CD8-positive, alpha-beta memory T cell (primary cell): ENCODE results near the gene CLDN5. TPM values are rescaled to one million over a fixed set of nuclear protein-coding genes. Genes with fewer than 3 reads are reported as not detected.

ENCODE experiments used
- CTCF ChIA-PET: fragments of 350-600 bp; sonication (Branson Sonifier 250); formaldehyde crosslinking; loops from one replicate; lab custom pipeline; 2021; ENCODE audit warnings: antibody characterized with exemption; lab: Charles Lee
- POLR2A ChIA-PET: fragments of 350-600 bp; sonication (Branson Sonifier 250); formaldehyde crosslinking; loops from one replicate; lab custom pipeline; 2021; ENCODE audit warnings: antibody characterized with exemption; lab: Charles Lee
- DNase-seq, 5 donors: peaks; one replicate each; pipeline versions ENCODE4 v3.0.0 to v3.0.0-alpha.2; 2020 to 2022; ENCODE audit warnings: mixed read lengths in 1 of 5
- H3K27ac ChIP-seq: one replicate; pipeline ENCODE4 v1.7.0; 2013; ENCODE audit warnings: low read depth, mild to moderate bottlenecking, low read length, moderate library complexity
- H3K27me3 ChIP-seq: 2 replicates; pipeline ENCODE4 v1.7.0; 2013; ENCODE audit warnings: low read length, mild to moderate bottlenecking; ENCODE audit not compliant: insufficient read depth, poor library complexity, severe bottlenecking
- H3K36me3 ChIP-seq: 2 replicates; pipeline ENCODE4 v1.7.0; 2013; ENCODE audit warnings: mild to moderate bottlenecking, low read length, moderate library complexity; ENCODE audit not compliant: insufficient read depth
- H3K4me1 ChIP-seq: 2 replicates; pipeline ENCODE4 v1.7.0; 2013; ENCODE audit warnings: mild to moderate bottlenecking, low read length, moderate library complexity; ENCODE audit not compliant: insufficient read depth
- H3K4me3 ChIP-seq: 2 replicates; pipeline ENCODE4 v1.7.0; 2013; ENCODE audit warnings: mild to moderate bottlenecking, low read length
- H3K9me3 ChIP-seq: 2 replicates; pipeline ENCODE4 v1.7.0; 2013; ENCODE audit warnings: mild to moderate bottlenecking, low read length
- H3K27ac Mint-ChIP-seq, 8 donors: one replicate each; pipeline ENCODE4 v1.8.0; 2020 to 2021; ENCODE audit warnings: mixed read lengths in 8 of 8, mild to moderate bottlenecking in 6 of 8, inconsistent platforms in 3 of 8, moderate library complexity in 3 of 8
- H3K27me3 Mint-ChIP-seq, 2 donors: one replicate each; pipeline ENCODE4 v1.8.0; 2020 to 2021; ENCODE audit warnings: mixed read lengths in 2 of 2, mild to moderate bottlenecking in 1 of 2, moderate library complexity in 1 of 2
- H3K36me3 Mint-ChIP-seq, 3 donors: one replicate each; pipeline ENCODE4 v1.8.0; 2020 to 2021; ENCODE audit warnings: mixed read lengths in 3 of 3, inconsistent platforms in 1 of 3, mild to moderate bottlenecking in 1 of 3
- H3K4me1 Mint-ChIP-seq, 3 donors: one replicate each; pipeline ENCODE4 v1.8.0; 2020 to 2021; ENCODE audit warnings: mixed read lengths in 3 of 3, inconsistent platforms in 1 of 3, mild to moderate bottlenecking in 1 of 3
- H3K4me3 Mint-ChIP-seq, 7 donors: one replicate each; pipeline ENCODE4 v1.8.0; 2020 to 2021; ENCODE audit warnings: mixed read lengths in 7 of 7, mild to moderate bottlenecking in 6 of 7, moderate library complexity in 4 of 7, inconsistent platforms in 2 of 7
- H3K9me3 Mint-ChIP-seq, 5 donors: one replicate each; pipeline ENCODE4 v1.8.0; 2020 to 2022; ENCODE audit warnings: mixed read lengths in 5 of 5, mild to moderate bottlenecking in 3 of 5, moderate library complexity in 2 of 5, inconsistent platforms in 1 of 5
- polyA plus RNA-seq: library from polyadenylated mRNA; unstranded; fragments of 300-500 nt; fragmentation: Illumina TruSeq; gene quantifications from one replicate; pipeline ENCODE4 v1.2.3, GENCODE V29; 2021
- total RNA-seq, 2 experiments: library from RNA; stranded (reverse); gene quantifications; one replicate each; pipeline ENCODE4 v1.2.3, GENCODE V29; 2021

The CLDN5 gene
- total and polyA plus RNA-seq, 3 experiments from 2014 or later: not detected

DNA sequence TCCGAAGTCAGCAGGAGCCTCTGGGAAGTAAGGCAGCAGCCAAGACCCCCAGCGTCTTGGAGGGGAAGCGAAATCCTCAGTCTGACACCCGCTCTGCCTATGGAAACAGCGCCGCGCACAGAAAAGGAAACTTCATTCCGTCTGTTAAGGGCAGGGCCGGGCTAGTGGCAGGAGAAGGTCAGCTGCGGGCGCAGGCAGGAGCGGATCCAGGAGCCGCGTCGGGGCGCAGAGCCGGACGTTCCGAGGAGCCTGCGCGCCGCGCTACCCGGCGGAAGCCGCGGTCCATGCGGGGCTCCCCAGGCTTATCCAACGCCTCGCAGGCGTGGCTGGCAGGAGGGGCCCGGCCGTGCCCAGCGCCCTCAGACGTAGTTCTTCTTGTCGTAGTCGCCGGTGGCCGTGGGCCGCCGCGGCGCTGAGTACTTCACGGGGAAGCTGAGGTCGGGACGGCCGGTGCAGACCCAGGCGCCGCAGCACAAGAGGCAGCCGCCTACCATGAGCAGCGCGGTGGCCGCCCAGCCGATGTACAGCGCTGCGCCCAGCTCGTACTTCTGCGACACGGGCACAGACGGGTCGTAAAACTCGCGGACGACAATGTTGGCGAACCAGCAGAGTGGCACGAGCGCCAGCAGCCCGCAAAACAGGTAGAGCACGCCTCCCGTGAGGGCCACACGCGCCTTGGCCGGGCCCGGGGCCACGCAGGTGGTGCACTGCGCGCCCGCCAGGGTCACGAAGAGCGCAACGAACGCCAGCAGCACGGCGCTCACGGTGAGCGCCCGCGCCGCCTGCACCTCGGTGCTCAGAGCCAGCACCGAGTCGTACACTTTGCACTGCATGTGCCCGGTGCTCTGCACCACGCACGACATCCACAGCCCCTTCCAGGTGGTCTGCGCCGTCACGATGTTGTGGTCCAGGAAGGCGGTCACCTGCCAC is 705 bp downstream of the CLDN5 start:
- peaks cover 7% of the 10 kb centered on the region for H3K27me3 ChIP-seq
- H3K4me1 ChIP-seq: no peaks in the 10 kb centered on the region
- Mint-ChIP-seq H3K27ac (no peak overlapping the region), H3K4me1 (peaks cover 0 to 7% (median 2%) of the 10 kb centered on the region in 3 donors), H3K36me3 (no peaks in the 10 kb centered on the region), H3K4me3 (peak overlapping the region in 2 of 7 donors; percentile 13 to 47), H3K27me3 (peaks cover 12 to 32% of the 10 kb centered on the region in 2 donors), H3K9me3 (no peaks in the 10 kb centered on the region)
- no peak overlapping the region for H3K27ac ChIP-seq
- CTCF ChIA-PET: no interaction called here
- no peaks in the 10 kb centered on the region for H3K9me3 ChIP-seq
- H3K36me3 ChIP-seq: no peaks in the 10 kb centered on the region
- no peak for DNase-seq
- POLR2A ChIA-PET: no interaction called here
- peak overlapping the region; percentile 32 for H3K4me3 ChIP-seq

DNA sequence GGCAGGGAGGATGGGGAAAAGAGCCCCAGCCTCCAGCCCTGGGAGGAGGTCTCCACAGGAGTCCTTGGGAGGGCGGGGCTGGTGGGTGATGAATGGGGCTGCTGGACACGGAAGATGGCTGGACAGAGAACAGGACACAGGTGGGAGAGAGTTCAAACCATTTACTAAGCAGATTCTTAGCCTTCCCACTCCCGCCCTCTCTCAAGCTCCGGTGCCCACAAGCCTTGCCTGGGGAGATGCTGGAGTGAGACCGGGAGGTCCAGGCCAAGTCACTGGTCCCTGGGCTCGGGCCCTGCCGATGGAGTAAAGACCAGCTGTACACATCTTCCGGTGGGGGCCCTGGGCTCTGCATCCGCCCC is 1.4 kb downstream of the CLDN5 start:
- H3K27me3 Mint-ChIP-seq: peaks cover 9 to 32% of the 10 kb centered on the region in 2 donors
- no peak overlapping the region for H3K27ac Mint-ChIP-seq
- no peaks in the 10 kb centered on the region for H3K36me3 Mint-ChIP-seq
- Histone ChIP-seq H3K4me1 (no peaks in the 10 kb centered on the region), H3K9me3 (no peaks in the 10 kb centered on the region), H3K27me3 (peaks cover 7% of the 10 kb centered on the region), H3K36me3 (no peaks in the 10 kb centered on the region), H3K27ac (no peak overlapping the region), H3K4me3 (no peak overlapping the region)
- no peaks in the 10 kb centered on the region for H3K9me3 Mint-ChIP-seq
- no peak overlapping the region for H3K4me3 Mint-ChIP-seq
- peaks cover 0 to 7% (median 2%) of the 10 kb centered on the region in 3 donors for H3K4me1 Mint-ChIP-seq
- ChIA-PET CTCF (no interaction called here), POLR2A (no interaction called here)
- no peak for DNase-seq

DNA sequence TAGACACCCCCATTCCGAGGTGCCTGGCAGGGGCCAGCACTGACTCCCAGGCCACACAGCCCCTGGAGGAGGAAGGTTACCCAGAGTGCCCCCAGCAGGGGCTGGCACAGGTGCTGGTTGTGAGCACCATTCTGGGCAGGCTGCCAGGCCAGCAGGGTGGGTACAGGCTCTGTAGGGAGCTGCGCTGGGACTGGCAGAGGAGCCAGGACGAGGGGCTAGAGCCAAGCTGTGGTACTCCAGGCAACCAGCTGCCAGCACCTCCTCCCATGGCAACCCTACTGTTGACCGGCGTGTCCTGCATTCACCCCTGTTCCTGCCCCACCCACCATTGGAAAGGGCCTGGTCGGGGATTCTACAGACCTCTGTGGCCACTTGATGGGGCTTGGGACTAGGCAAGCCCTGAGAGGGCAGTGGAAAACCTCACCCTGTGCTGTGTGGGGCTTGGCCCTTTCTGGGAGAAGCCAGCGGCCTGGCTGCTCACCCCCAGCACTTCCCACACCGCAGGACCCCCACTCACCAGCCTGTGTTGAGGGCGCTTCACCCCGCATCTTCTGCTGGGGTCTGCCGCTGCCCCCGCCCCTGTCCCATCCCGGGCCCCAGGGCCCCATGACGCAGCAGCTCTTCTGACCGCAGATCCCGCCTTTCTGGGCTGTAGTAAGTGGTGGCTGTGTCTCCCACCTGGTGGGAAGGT is 1.9 kb downstream of the CLDN5 start:
- POLR2A ChIA-PET: no interaction called here
- CTCF ChIA-PET: no interaction called here
- H3K36me3 Mint-ChIP-seq: no peaks in the 10 kb centered on the region

DNA sequence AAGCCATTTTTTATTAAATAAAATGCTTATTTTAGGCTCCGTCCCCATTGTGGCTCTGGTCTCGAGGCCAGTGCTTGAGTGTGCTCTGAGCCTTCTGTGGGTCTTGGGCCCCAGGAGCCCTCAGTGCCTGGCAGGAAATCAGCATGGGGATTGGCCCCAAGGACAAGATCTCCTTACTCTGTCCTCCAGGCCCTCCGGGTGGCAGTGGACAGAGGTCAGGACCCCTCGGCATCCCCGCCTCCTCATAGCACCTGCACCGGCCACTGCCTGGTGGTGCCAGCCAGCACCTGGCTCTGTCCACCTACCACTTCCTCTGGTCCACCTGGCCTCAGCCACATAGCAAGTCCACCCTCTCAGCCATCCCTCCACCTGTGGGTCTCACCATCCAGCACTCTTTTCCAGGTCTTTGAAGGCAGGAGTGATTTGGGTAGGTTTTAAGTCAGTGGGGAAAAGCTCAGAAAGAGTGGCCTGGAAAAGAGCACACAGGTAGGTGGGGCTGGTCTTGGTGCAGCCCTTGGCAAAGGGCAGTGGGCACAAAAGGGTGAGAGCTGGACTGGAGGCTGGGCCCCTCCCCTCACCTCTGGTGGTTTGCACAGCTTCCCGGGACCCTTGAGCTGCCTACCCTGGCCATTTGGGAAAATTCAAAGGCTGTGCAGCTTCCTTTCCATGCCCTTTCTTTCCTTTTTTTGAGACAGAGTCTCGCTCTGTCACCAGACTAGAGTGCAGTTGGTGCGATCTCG is 3.5 kb downstream of the CLDN5 start:
- CTCF ChIA-PET: no interaction called here
- no peaks in the 10 kb centered on the region for H3K9me3 Mint-ChIP-seq
- Histone ChIP-seq H3K4me3 (no peak overlapping the region), H3K27ac (no peak overlapping the region), H3K27me3 (peaks cover 3% of the 10 kb centered on the region), H3K4me1 (no peaks in the 10 kb centered on the region), H3K36me3 (no peaks in the 10 kb centered on the region), H3K9me3 (no peaks in the 10 kb centered on the region)
- no peak for DNase-seq
- H3K36me3 Mint-ChIP-seq: no peaks in the 10 kb centered on the region
- POLR2A ChIA-PET: no interaction called here
- peaks cover 0 to 7% (median 2%) of the 10 kb centered on the region in 3 donors for H3K4me1 Mint-ChIP-seq
- H3K4me3 Mint-ChIP-seq: no peak overlapping the region
- peaks cover 2 to 14% of the 10 kb centered on the region in 2 donors for H3K27me3 Mint-ChIP-seq
- no peak overlapping the region for H3K27ac Mint-ChIP-seq

More for the DNA sequence above, 1.9 kb downstream of the CLDN5 start:
- H3K27me3 ChIP-seq: peaks cover 7% of the 10 kb centered on the region
- H3K27ac ChIP-seq: no peak overlapping the region
- no peak for DNase-seq
- no peaks in the 10 kb centered on the region for H3K9me3 Mint-ChIP-seq
- H3K4me3 Mint-ChIP-seq: peak overlapping the region in 1 of 7 donors; percentile 65
- no peaks in the 10 kb centered on the region for H3K36me3 ChIP-seq
- H3K4me1 ChIP-seq: no peaks in the 10 kb centered on the region
- no peak overlapping the region for H3K27ac Mint-ChIP-seq
- H3K4me3 ChIP-seq: no peak overlapping the region
- H3K27me3 Mint-ChIP-seq: peaks cover 9 to 28% of the 10 kb centered on the region in 2 donors
- H3K9me3 ChIP-seq: no peaks in the 10 kb centered on the region
- peaks cover 0 to 7% (median 2%) of the 10 kb centered on the region in 3 donors for H3K4me1 Mint-ChIP-seq

DNA sequence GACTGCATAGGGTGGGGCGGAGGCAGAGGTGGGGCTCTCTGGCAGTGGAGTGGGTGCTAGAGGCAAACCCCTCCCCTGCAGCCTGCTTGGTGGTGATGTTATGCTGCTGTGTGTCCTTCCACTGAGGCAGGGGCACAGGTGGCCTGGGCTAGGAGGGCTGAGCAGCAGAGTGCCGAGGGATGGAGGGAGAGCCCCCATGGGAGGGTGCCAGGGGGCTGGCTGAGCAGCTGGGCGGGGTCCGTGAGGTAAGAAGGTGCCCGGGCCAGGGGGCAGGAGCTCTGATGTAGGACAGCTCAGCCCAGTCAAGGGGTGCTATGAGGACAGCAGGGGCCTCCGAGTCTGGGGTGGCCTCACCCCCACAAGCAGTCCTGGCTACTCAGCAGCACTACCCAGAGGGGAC is 4.2 kb downstream of the CLDN5 start:
- no peak overlapping the region for H3K4me3 ChIP-seq
- CTCF ChIA-PET: no interaction called here
- POLR2A ChIA-PET: no interaction called here
- no peaks in the 10 kb centered on the region for H3K9me3 Mint-ChIP-seq
- no peaks in the 10 kb centered on the region for H3K9me3 ChIP-seq
- no peaks in the 10 kb centered on the region for H3K27me3 ChIP-seq
- DNase-seq: no peak
- H3K27ac Mint-ChIP-seq: no peak overlapping the region
- no peak overlapping the region for H3K27ac ChIP-seq
- H3K4me1 Mint-ChIP-seq: peaks cover 0 to 7% (median 2%) of the 10 kb centered on the region in 3 donors
- peak overlapping the region in 1 of 7 donors; percentile 61 for H3K4me3 Mint-ChIP-seq
- no peaks in the 10 kb centered on the region for H3K36me3 Mint-ChIP-seq
- no peaks in the 10 kb centered on the region for H3K36me3 ChIP-seq
- H3K27me3 Mint-ChIP-seq: peaks cover 2 to 12% of the 10 kb centered on the region in 2 donors
- no peaks in the 10 kb centered on the region for H3K4me1 ChIP-seq

DNA sequence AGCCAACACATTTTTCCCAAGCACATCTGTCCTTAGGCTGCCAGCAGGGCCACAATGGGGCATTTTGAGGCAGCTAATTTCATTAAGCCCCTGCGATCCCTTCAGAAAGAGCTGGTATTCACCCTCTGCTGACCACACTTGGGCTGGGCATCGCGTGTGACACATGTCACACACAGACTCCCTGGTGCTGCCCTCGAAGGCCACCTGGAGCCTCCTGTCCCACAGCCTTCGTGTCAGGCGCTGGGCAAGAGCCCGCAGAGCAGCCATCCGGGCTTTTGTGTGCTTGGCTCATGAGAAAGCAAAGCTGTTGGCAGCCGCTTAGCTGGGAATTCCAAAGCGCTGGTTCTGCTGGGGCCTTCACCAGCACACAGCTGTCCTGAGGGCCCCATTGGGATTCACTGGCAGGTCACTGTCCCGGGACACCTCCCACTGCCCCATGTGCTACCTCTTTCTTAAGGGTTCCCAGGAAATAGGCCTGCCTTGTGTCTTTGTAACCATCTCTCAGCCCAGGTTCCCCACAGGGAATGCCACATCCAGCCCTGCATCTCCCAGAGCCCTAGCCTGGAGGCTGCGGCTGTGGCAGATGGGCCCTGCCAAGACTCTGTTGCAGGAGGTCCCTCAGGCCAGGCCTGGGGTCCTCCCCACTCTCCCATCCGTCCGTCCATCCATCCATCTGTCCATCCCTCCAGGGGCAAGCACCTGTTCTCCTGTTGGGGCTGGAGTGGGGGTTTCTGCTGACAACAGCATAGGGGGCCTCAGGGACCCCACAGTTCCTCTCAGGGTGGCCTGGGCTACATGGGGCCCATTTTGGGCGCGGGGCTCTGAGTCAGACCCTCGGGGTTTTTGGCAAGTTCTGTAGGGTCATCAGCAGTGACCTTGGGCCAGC is 4.9 kb downstream of the CLDN5 start:
- CTCF ChIA-PET: no interaction called here
- H3K36me3 ChIP-seq: no peaks in the 10 kb centered on the region
- POLR2A ChIA-PET: no interaction called here
- H3K27ac ChIP-seq: no peak overlapping the region
- H3K9me3 Mint-ChIP-seq: no peaks in the 10 kb centered on the region
- H3K4me1 ChIP-seq: no peaks in the 10 kb centered on the region
- no peaks in the 10 kb centered on the region for H3K27me3 ChIP-seq
- H3K27ac Mint-ChIP-seq: no peak overlapping the region
- no peaks in the 10 kb centered on the region for H3K36me3 Mint-ChIP-seq
- H3K4me1 Mint-ChIP-seq: peaks cover 0 to 2% (median 1%) of the 10 kb centered on the region in 3 donors
- no peak overlapping the region for H3K4me3 ChIP-seq
- DNase-seq: no peak
- no peak overlapping the region for H3K4me3 Mint-ChIP-seq
- H3K9me3 ChIP-seq: no peaks in the 10 kb centered on the region
- peaks cover 2 to 7% of the 10 kb centered on the region in 2 donors for H3K27me3 Mint-ChIP-seq

DNA sequence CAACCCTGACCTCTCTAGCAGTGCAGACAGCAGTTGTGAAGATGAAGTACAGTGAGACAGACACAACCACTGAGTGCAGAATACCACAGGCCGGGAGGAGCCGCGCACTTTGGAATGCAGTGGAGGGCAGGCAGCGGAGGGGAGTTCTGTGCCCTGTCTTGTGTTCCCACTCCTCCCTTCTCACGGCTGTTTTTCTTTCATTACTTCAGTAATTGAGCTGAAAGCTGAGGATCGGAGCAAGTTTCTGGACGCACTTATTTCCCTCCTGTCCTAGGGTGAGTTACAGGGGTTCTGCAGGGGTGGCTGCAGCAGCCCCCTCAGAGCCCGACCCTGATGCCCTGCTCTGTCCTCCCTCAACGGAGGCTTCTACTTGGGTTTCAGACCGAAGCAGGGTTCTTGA is 5.6 kb downstream of the CLDN5 start:
- no peak overlapping the region for H3K4me3 ChIP-seq
- peaks cover 1 to 7% of the 10 kb centered on the region in 2 donors for H3K27me3 Mint-ChIP-seq
- H3K27ac Mint-ChIP-seq: no peak overlapping the region
- no peak for DNase-seq
- H3K36me3 Mint-ChIP-seq: no peaks in the 10 kb centered on the region
- ChIA-PET POLR2A (no interaction called here), CTCF (no interaction called here)
- peaks cover 0 to 2% (median 1%) of the 10 kb centered on the region in 3 donors for H3K4me1 Mint-ChIP-seq
- no peaks in the 10 kb centered on the region for H3K9me3 ChIP-seq
- H3K27ac ChIP-seq: no peak overlapping the region
- H3K36me3 ChIP-seq: no peaks in the 10 kb centered on the region
- H3K27me3 ChIP-seq: no peaks in the 10 kb centered on the region
- H3K4me1 ChIP-seq: no peaks in the 10 kb centered on the region
- H3K4me3 Mint-ChIP-seq: no peak overlapping the region
- H3K9me3 Mint-ChIP-seq: no peaks in the 10 kb centered on the region
